ENCODE results near the gene PTPRN2.

DNA sequence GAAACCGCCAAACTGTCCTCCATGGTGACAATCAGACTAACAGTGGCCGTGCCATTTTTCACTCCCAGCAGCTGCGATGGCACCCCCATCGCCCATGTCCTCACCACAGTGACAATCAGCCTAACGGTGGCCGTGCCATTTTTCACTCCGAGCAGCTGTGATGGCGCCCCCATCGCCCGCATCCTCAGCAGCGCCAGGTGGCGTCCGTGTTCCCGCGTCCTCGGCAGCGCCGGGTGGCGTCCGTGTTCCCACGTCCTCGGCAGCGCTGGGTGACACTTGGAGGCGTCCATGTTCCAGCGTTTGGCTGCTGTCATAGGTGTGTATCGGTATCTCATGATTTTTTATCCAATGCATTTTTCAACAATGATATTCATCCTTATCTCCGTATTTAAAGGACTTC lies 267.3 kb downstream of the PTPRN2 start:
- TF ChIP-seq, protein P1, sequence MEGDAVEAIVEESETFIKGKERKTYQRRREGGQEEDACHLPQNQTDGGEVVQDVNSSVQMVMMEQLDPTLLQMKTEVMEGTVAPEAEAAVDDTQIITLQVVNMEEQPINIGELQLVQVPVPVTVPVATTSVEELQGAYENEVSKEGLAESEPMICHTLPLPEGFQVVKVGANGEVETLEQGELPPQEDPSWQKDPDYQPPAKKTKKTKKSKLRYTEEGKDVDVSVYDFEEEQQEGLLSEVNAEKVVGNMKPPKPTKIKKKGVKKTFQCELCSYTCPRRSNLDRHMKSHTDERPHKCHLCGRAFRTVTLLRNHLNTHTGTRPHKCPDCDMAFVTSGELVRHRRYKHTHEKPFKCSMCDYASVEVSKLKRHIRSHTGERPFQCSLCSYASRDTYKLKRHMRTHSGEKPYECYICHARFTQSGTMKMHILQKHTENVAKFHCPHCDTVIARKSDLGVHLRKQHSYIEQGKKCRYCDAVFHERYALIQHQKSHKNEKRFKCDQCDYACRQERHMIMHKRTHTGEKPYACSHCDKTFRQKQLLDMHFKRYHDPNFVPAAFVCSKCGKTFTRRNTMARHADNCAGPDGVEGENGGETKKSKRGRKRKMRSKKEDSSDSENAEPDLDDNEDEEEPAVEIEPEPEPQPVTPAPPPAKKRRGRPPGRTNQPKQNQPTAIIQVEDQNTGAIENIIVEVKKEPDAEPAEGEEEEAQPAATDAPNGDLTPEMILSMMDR (IDR thresholded peaks at IDR 0.05; ENCODE audit: low read depth, low read length): no peak
- TF ChIP-seq, protein P2, sequence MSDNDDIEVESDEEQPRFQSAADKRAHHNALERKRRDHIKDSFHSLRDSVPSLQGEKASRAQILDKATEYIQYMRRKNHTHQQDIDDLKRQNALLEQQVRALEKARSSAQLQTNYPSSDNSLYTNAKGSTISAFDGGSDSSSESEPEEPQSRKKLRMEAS (IDR thresholded peaks at IDR 0.05; ENCODE audit: low read depth, low read length): no peak
- no peak for TF ChIP-seq POLR2A (IDR thresholded peaks at IDR 0.05; ENCODE audit: extremely low read depth, insufficient read length)
- TF ChIP-seq MYC (IDR thresholded peaks at IDR 0.05; ENCODE audit: low read depth, low read length): no peak
